Measurements from ENCODE around the gene PSMB3. TPM values are rescaled to one million over a fixed set of nuclear protein-coding genes. Genes with fewer than 3 reads are reported as not detected.

The PSMB3 gene
- total and polyA plus RNA-seq, 9 of the 15 experiments (the other 6 are each of a cell fraction or from before 2014, with no cell fraction given), result 460 to 2,775 (median 574) TPM

GRCh38 chr17:38751808-38752307 is 683 bp upstream of the PSMB3 start (continued):
- TF ChIP-seq ZNF592 (IDR thresholded peaks at IDR 0.05) (peak; percentile 76; the same call in 1 of the 2 replicates), ELF4 (CRISPR knock-in tag; IDR thresholded peaks at IDR 0.05) (no peak)

DNA sequence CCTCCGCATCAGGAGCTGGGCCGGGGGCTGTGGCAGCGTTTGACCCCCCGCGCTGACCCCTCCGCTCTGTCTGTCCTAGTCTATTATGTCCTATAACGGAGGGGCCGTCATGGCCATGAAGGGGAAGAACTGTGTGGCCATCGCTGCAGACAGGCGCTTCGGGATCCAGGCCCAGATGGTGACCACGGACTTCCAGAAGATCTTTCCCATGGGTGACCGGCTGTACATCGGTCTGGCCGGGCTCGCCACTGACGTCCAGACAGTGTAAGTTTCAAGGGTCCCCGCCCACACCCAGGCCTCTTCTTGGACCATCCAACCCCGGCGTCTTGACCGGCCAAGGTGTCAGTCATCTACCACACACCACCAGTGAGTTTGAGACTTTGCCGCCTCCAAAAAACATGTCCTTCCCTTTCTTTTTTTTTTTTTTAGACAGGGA is 548 bp downstream of the PSMB3 start:
- DNase-seq (ENCODE audit: extremely low read depth in 1 of 4, low spot score in 3 of 4), result no peak
- peaks cover 42% of the 10 kb centered on the region for H3K36me3 ChIP-seq (ENCODE audit: control insufficient read depth, insufficient read depth, low read length)
- BruUV-seq (replicated peaks), result TSS peak; percentile 82
- peak overlapping the region; percentile 69 for H2AFZ ChIP-seq (ENCODE audit: low read depth, low read length)
- H4K20me1 ChIP-seq (replicated peaks; ENCODE audit: control insufficient read depth, insufficient read depth, low read length), result no peaks in the 10 kb centered on the region
- intact Hi-C loops (cut with micrococcal nuclease), result loop anchor here (2.0 to 10.0 kb wide), 5 partner anchors 51 to 402 kb away; partner anchors contain the start of genes PLXDC1 and RPL23
- in situ Hi-C loops (cut with MboI), result no loop called here
- FAIRE-seq, result no peak
- H3K9me1 ChIP-seq (ENCODE audit: control insufficient read depth, insufficient read depth, low read length), result no peaks in the 10 kb centered on the region
- peak overlapping the region; percentile 90 to 95 for H3K9ac ChIP-seq (ENCODE audit: insufficient read depth in 1 of 2, low read depth in 2 of 2, low read length in 2 of 2)
- H3K27me3 ChIP-seq (ENCODE audit: control insufficient read depth in 2 of 2, insufficient read depth in 2 of 2, low read length in 2 of 2), result no peaks in the 10 kb centered on the region
- peak overlapping the region; percentile 86 for H3K4me2 ChIP-seq (ENCODE audit: insufficient read depth, low read length)
- H3K9me3 ChIP-seq (replicated peaks; ENCODE audit: control insufficient read depth, insufficient read depth, low read depth, low read length), result no peaks in the 10 kb centered on the region
- peak overlapping the region; percentile 87 for H3K27ac ChIP-seq (ENCODE audit: extremely low read depth, low read depth, low read length)
- ATAC-seq, result no peak
- CTCF ChIA-PET (ENCODE audit: low intra/inter-chr PET ratio), result no interaction called here
- POLR2A ChIA-PET, result interaction anchor here (0.6 to 1.3 kb wide), 3 partner anchors 17 to 398 kb away, joined by 3 to 5 read pairs (median 4); partner anchors contain the start of gene PLXDC1
- H3K4me1 ChIP-seq (replicated peaks in 1 of 2; ENCODE audit: control insufficient read depth in 2 of 2, insufficient read depth in 2 of 2, low read length in 2 of 2), result peaks cover 7 to 37% of the 10 kb centered on the region in 2 experiments
- under 1% methylated on average over 21 of the region's 22 CpGs for WGBS (ENCODE audit: insufficient coverage, low coverage, missing lambda C conversion rate)
- H3K79me2 ChIP-seq (ENCODE audit: control insufficient read depth, insufficient read depth, low read length), result peaks cover 62% of the 10 kb centered on the region
- peak overlapping the region; percentile 74 for H3K4me3 ChIP-seq
- TF ChIP-seq GABPA (tag; conservative IDR thresholded peaks at IDR 0.05; ENCODE audit: low read depth), result no peak
- TF ChIP-seq, protein P1, sequence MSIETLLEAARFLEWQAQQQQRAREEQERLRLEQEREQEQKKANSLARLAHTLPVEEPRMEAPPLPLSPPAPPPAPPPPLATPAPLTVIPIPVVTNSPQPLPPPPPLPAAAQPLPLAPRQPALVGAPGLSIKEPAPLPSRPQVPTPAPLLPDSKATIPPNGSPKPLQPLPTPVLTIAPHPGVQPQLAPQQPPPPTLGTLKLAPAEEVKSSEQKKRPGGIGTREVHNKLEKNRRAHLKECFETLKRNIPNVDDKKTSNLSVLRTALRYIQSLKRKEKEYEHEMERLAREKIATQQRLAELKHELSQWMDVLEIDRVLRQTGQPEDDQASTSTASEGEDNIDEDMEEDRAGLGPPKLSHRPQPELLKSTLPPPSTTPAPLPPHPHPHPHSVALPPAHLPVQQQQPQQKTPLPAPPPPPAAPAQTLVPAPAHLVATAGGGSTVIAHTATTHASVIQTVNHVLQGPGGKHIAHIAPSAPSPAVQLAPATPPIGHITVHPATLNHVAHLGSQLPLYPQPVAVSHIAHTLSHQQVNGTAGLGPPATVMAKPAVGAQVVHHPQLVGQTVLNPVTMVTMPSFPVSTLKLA (conservative IDR thresholded peaks at IDR 0.05), result no peak
- TF ChIP-seq ARID3A (IDR thresholded peaks at IDR 0.05; ENCODE audit: borderline replicate concordance, low read depth, low read length), result no peak
- 0 out of 2 replicates have a peak, but pooled peaks have one; percentile 29 for TF ChIP-seq MIER1 (IDR thresholded peaks at IDR 0.05; ENCODE audit: low read depth)
- no peak for TF ChIP-seq FOXP1 (CRISPR knock-in tag; IDR thresholded peaks at IDR 0.05)
- TF ChIP-seq, protein P2, sequence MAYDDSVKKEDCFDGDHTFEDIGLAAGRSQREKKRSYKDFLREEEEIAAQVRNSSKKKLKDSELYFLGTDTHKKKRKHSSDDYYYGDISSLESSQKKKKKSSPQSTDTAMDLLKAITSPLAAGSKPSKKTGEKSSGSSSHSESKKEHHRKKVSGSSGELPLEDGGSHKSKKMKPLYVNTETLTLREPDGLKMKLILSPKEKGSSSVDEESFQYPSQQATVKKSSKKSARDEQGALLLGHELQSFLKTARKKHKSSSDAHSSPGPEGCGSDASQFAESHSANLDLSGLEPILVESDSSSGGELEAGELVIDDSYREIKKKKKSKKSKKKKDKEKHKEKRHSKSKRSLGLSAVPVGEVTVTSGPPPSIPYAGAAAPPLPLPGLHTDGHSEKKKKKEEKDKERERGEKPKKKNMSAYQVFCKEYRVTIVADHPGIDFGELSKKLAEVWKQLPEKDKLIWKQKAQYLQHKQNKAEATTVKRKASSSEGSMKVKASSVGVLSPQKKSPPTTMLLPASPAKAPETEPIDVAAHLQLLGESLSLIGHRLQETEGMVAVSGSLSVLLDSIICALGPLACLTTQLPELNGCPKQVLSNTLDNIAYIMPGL (CRISPR knock-in tag; IDR thresholded peaks at IDR 0.05), result 0 out of 2 replicates have a peak, but pooled peaks have one; percentile 66
- no peak for TF ChIP-seq SMARCB1 (IDR thresholded peaks at IDR 0.05; ENCODE audit: insufficient read length, low read depth)
- no peak for TF ChIP-seq ZNF717 (CRISPR knock-in tag; IDR thresholded peaks at IDR 0.05)

All from K562 (cell line).